ENCODE data around the gene ARFGEF3.

Gene ARFGEF3

DNA sequence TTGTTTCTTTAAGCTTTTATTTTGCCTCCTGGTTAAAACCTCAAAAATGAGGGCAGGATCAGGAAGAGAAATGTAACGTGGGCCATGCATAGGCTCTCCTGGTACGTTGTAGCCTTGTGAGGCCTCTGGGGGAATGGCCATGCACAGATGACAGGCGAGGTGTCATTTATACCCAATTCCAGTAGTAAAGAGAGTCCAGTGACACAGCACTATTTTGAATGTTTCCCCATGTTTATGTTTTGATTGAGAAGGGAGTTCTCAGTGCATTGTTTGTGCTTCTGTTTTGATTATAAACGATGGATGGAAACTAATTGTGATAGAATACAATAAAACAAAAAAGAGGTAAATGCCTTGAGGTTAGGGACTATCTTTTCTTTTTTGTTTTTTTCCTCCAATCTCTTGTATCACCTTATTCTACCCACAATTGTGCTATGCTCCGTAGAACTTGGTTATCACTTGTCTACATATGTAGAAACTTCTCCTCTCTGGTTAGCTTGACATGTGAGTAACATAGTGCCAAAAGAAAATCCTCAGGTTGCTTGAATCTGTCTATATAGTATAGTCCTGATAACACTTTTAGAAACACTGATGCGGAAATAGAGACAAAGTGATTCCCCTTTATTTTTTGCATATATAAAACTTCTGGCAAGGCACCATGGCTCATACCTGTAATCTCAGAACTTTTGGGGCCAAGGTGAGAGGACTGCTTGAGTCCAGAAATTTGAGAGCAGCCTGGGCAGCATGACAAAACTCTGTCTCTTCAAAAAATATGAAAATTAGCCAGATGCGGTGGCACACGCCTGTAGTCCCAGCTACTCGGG, 209.1 kb downstream of the ARFGEF3 start:
- H3K4me1 ChIP-seq (ENCODE audit: control insufficient read depth, insufficient read depth, low read length): no peaks in the 10 kb centered on the region
- no peaks in the 10 kb centered on the region for H3K36me3 ChIP-seq (ENCODE audit: control insufficient read depth, insufficient read depth, low read length)
- no peak overlapping the region for H3K27ac ChIP-seq (ENCODE audit: insufficient read depth, low read depth, low read length, poor library complexity, severe bottlenecking)
- H3K27me3 ChIP-seq (ENCODE audit: control insufficient read depth, insufficient read depth, low read length, poor library complexity, severe bottlenecking): no peaks in the 10 kb centered on the region
- WGBS, 2 experiments: 89 to 92% methylated on average over 9 of the region's 9 CpGs
- H3K4me3 ChIP-seq (ENCODE audit: insufficient read depth, low read depth, low read length): no peak overlapping the region
- no peaks in the 10 kb centered on the region for H3K9me3 ChIP-seq (ENCODE audit: control insufficient read depth, low read length)

DNA sequence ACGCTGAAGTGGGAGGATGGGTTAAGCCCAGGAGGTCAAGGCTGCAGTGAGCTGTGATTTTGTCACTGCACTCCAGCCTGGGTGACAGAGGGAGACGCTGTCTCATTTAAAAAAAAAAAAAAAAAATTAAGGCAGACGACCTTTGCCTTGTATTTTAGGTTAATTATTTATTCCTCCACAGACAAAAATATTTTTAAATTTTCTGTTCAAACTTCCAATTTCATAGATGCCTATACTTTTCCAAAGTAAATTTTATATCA, 209.6 kb downstream of the ARFGEF3 start:
- Histone ChIP-seq H3K27ac (ENCODE audit: insufficient read depth, low read depth, low read length, poor library complexity, severe bottlenecking) (no peak overlapping the region), H3K4me1 (ENCODE audit: control insufficient read depth, insufficient read depth, low read length) (no peaks in the 10 kb centered on the region), H3K27me3 (ENCODE audit: control insufficient read depth, insufficient read depth, low read length, poor library complexity, severe bottlenecking) (no peaks in the 10 kb centered on the region), H3K9me3 (ENCODE audit: control insufficient read depth, low read length) (no peaks in the 10 kb centered on the region), H3K36me3 (ENCODE audit: control insufficient read depth, insufficient read depth, low read length) (no peaks in the 10 kb centered on the region), H3K4me3 (ENCODE audit: insufficient read depth, low read depth, low read length) (no peak overlapping the region)
- WGBS, 2 experiments: 76 to 83% methylated on average over 3 of the region's 3 CpGs

DNA sequence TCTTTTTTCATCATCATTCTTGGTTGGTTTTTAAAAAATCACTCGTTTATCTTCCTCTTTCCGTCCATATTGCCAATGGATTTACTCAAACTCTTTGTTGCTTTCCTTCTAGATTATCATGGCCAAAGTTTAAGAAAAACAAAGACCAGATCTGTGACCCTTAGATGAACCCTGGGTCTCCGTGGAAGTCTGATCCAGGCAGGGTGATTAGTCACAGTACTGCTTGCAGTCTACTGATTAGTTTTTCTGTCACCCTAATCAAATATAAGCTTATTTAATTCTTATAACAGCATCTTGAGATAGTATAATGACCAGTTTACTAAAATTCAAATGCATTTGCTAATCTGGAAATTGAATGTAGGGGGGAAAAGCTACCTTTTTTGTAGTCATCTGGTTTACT, 210.0 kb downstream of the ARFGEF3 start:
- H3K27ac ChIP-seq (ENCODE audit: insufficient read depth, low read depth, low read length, poor library complexity, severe bottlenecking): no peak overlapping the region
- no peaks in the 10 kb centered on the region for H3K9me3 ChIP-seq (ENCODE audit: control insufficient read depth, low read length)
- WGBS, 2 experiments: 68 to 72% methylated on average over 3 of the region's 3 CpGs
- H3K36me3 ChIP-seq (ENCODE audit: control insufficient read depth, insufficient read depth, low read length): no peaks in the 10 kb centered on the region
- H3K27me3 ChIP-seq (ENCODE audit: control insufficient read depth, insufficient read depth, low read length, poor library complexity, severe bottlenecking): no peaks in the 10 kb centered on the region
- no peaks in the 10 kb centered on the region for H3K4me1 ChIP-seq (ENCODE audit: control insufficient read depth, insufficient read depth, low read length)
- H3K4me3 ChIP-seq (ENCODE audit: insufficient read depth, low read depth, low read length): no peak overlapping the region

DNA sequence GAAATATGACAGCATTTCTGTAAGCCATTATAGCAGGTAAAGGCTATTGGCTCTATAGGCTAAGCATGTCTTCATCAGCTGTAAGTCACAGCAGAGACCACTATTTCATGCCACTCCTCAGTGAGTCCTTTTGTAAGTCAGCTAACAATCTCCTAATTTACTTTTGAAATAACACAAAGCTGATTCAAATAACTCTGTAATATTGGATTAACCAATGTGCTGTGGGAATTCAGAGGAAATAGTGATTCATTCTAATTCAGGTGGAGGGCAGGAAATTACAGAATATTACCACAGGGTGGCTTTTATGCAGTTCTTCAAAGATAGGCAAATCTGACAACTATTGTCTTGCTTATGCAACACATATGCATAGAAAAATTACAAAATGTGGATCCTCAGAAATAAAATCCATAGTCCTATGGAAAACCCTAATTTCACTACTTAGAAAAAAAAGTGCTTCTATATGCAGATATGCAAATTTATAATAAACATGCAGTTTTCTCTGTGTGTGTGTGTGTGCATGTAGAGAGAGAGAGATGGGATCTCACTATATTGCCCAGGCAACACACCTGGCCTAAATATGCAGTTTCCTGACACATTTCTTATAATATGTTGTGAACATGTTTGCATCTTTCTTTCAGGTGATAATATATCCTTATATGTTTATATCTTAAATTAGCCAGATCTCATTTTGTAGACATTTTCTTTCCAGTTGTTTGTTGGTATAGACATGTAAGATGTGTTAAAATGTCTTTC, 211.1 kb downstream of the ARFGEF3 start:
- no peaks in the 10 kb centered on the region for H3K36me3 ChIP-seq (ENCODE audit: control insufficient read depth, insufficient read depth, low read length)
- no peaks in the 10 kb centered on the region for H3K4me1 ChIP-seq (ENCODE audit: control insufficient read depth, insufficient read depth, low read length)
- no peaks in the 10 kb centered on the region for H3K27me3 ChIP-seq (ENCODE audit: control insufficient read depth, insufficient read depth, low read length, poor library complexity, severe bottlenecking)
- H3K9me3 ChIP-seq (ENCODE audit: control insufficient read depth, low read length): no peaks in the 10 kb centered on the region
- H3K4me3 ChIP-seq (ENCODE audit: insufficient read depth, low read depth, low read length): no peak overlapping the region
- H3K27ac ChIP-seq (ENCODE audit: insufficient read depth, low read depth, low read length, poor library complexity, severe bottlenecking): no peak overlapping the region

GRCh38 chr6:138374230-138374629, 212.5 kb downstream of the ARFGEF3 start:
- Histone ChIP-seq H3K4me1 (ENCODE audit: control insufficient read depth, insufficient read depth, low read length) (no peaks in the 10 kb centered on the region), H3K27me3 (ENCODE audit: control insufficient read depth, insufficient read depth, low read length, poor library complexity, severe bottlenecking) (no peaks in the 10 kb centered on the region), H3K9me3 (ENCODE audit: control insufficient read depth, low read length) (no peaks in the 10 kb centered on the region), H3K27ac (ENCODE audit: insufficient read depth, low read depth, low read length, poor library complexity, severe bottlenecking) (no peak overlapping the region), H3K36me3 (ENCODE audit: control insufficient read depth, insufficient read depth, low read length) (no peaks in the 10 kb centered on the region), H3K4me3 (ENCODE audit: insufficient read depth, low read depth, low read length) (no peak overlapping the region)

- H3K36me3 ChIP-seq (ENCODE audit: control insufficient read depth, insufficient read depth, low read length): no peaks in the 10 kb centered on the region
- H3K27ac ChIP-seq (ENCODE audit: insufficient read depth, low read depth, low read length, poor library complexity, severe bottlenecking): no peak overlapping the region
- no peaks in the 10 kb centered on the region for H3K4me1 ChIP-seq (ENCODE audit: control insufficient read depth, insufficient read depth, low read length)
- H3K4me3 ChIP-seq (ENCODE audit: insufficient read depth, low read depth, low read length): no peak overlapping the region
- WGBS, 2 experiments: 92 to 95% methylated on average over 2 of the region's 2 CpGs
- H3K27me3 ChIP-seq (ENCODE audit: control insufficient read depth, insufficient read depth, low read length, poor library complexity, severe bottlenecking): no peaks in the 10 kb centered on the region
- H3K9me3 ChIP-seq (ENCODE audit: control insufficient read depth, low read length): no peaks in the 10 kb centered on the region
Observed at GRCh38 chr6:138374815-138375214, 213.1 kb downstream of the ARFGEF3 start.

GRCh38 chr6:138377042-138377441, 215.3 kb downstream of the ARFGEF3 start:
- Histone ChIP-seq H3K27me3 (ENCODE audit: control insufficient read depth, insufficient read depth, low read length, poor library complexity, severe bottlenecking) (no peaks in the 10 kb centered on the region), H3K9me3 (ENCODE audit: control insufficient read depth, low read length) (no peaks in the 10 kb centered on the region), H3K4me3 (ENCODE audit: insufficient read depth, low read depth, low read length) (no peak overlapping the region), H3K27ac (ENCODE audit: insufficient read depth, low read depth, low read length, poor library complexity, severe bottlenecking) (no peak overlapping the region), H3K4me1 (ENCODE audit: control insufficient read depth, insufficient read depth, low read length) (no peaks in the 10 kb centered on the region), H3K36me3 (ENCODE audit: control insufficient read depth, insufficient read depth, low read length) (no peaks in the 10 kb centered on the region)

DNA sequence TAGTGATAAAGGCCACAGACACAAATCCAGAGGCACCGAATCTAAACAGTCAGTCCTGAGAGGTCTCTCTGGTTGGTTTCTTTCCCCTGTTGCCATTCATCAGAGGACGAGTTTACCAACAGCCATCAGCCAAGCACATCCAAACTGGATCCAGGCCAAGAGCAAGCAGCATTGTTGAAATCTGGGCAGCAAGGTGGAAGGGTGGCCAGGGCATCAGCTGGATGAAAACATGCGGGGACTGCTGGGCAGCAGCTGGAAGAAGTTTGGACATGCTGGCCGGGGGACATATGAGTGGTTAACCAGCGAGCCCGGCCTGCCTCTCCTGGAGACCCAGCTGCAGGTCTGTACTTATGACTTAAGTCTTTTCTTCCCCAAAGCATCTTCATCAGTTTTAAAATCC, 216.1 kb downstream of the ARFGEF3 start, which contains the start of gene SMIM28:
Gene SMIM28, plus strand, starts transcription at position 62 of the 400 bp plus-strand sequence. Its CDS starts 168 bp downstream, at position 230.
- H3K9me3 ChIP-seq (ENCODE audit: control insufficient read depth, low read length): no peaks in the 10 kb centered on the region
- no peak within 1 kb of the TSS for H3K27ac ChIP-seq (ENCODE audit: insufficient read depth, low read depth, low read length, poor library complexity, severe bottlenecking)
- 89 to 96% methylated on average over 6 of the region's 6 CpGs for WGBS, 2 experiments
- no peaks in the 10 kb centered on the region for H3K36me3 ChIP-seq (ENCODE audit: control insufficient read depth, insufficient read depth, low read length)
- H3K4me1 ChIP-seq (ENCODE audit: control insufficient read depth, insufficient read depth, low read length): no peaks in the 10 kb centered on the region
- H3K27me3 ChIP-seq (ENCODE audit: control insufficient read depth, insufficient read depth, low read length, poor library complexity, severe bottlenecking): no peaks in the 10 kb centered on the region
- no peak within 1 kb of the TSS for H3K4me3 ChIP-seq (ENCODE audit: insufficient read depth, low read depth, low read length)

DNA sequence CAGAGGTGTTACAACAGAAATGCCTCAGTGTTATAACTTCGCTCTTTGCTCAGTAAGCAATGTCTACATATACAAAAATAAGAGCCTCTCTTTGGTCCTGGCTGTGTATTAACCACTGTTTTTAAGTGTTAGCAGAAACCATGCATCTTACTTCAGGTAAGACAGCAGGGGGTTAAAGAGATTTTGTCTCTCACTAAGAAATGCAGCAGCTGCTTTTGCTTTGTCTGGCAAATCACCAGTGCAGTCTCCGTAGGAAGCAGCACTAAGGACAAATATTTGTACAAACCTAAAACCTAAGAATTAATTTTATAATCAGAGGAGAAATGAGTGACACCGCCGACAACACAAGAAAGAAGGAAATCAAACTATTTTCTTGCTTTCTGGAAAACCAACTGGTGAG, 216.7 kb downstream of the ARFGEF3 start:
- Histone ChIP-seq H3K9me3 (ENCODE audit: control insufficient read depth, low read length) (no peaks in the 10 kb centered on the region), H3K27ac (ENCODE audit: insufficient read depth, low read depth, low read length, poor library complexity, severe bottlenecking) (no peak overlapping the region), H3K27me3 (ENCODE audit: control insufficient read depth, insufficient read depth, low read length, poor library complexity, severe bottlenecking) (no peaks in the 10 kb centered on the region), H3K4me1 (ENCODE audit: control insufficient read depth, insufficient read depth, low read length) (no peaks in the 10 kb centered on the region), H3K36me3 (ENCODE audit: control insufficient read depth, insufficient read depth, low read length) (no peaks in the 10 kb centered on the region), H3K4me3 (ENCODE audit: insufficient read depth, low read depth, low read length) (no peak overlapping the region)
- WGBS, 2 experiments: 64 to 79% methylated on average over 2 to 4 of the region's 4 CpGs

DNA sequence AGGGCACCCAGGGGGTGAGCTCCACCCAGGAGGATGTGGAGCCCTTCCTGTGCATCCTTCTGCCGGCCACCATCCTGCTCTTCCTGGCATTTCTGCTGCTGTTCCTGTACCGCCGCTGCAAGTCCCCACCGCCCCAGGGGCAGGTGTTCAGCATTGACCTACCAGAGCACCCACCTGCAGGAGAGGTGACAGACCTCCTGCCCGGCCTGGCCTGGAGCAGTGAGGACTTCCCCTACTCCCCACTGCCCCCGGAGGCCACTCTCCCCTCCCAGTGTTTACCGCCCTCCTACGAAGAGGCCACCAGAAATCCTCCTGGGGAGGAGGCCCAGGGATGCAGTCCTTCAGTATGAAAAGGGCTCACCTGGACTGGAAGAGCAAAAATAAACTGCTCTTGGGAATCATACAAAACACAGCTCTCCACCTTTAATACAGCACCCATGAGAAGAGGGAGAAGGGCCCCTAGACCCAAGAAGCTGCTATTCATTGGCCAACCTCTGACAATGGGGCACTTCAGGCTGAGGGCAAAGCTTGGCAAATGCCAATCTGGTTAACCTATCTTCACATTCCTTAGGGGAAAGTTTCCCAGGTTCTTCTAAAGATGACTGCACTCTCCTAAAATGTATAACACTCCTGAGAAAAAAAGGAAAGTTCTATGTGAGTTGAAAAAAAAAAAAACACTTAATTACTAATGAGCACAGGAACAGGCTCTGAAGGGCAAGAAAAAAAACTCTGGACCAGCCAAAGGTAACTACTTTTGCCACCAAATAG, 220.9 kb downstream of the ARFGEF3 start:
- H3K4me3 ChIP-seq (ENCODE audit: insufficient read depth, low read depth, low read length): no peak overlapping the region
- WGBS, 2 experiments: 81 to 84% methylated on average over 8 of the region's 8 CpGs
- no peak overlapping the region for H3K27ac ChIP-seq (ENCODE audit: insufficient read depth, low read depth, low read length, poor library complexity, severe bottlenecking)
- no peaks in the 10 kb centered on the region for H3K27me3 ChIP-seq (ENCODE audit: control insufficient read depth, insufficient read depth, low read length, poor library complexity, severe bottlenecking)
- no peaks in the 10 kb centered on the region for H3K9me3 ChIP-seq (ENCODE audit: control insufficient read depth, low read length)
- no peaks in the 10 kb centered on the region for H3K4me1 ChIP-seq (ENCODE audit: control insufficient read depth, insufficient read depth, low read length)
- H3K36me3 ChIP-seq (ENCODE audit: control insufficient read depth, insufficient read depth, low read length): no peaks in the 10 kb centered on the region

All from ectodermal cell (in vitro differentiated cells).